Endodermal cell (in vitro differentiated cells): ENCODE results near the gene CORO2B. TPM values are rescaled to one million over a fixed set of nuclear protein-coding genes. Genes with fewer than 3 reads are reported as not detected.

ENCODE experiments used
- DNase-seq: peaks from one replicate; pipeline ENCODE4 v3.0.0-alpha.2; 2017
- H3K27ac ChIP-seq: 2 replicates; pipeline ENCODE4 v1.5.1; 2013; ENCODE audit warnings: mild to moderate bottlenecking, low read depth, low read length, moderate library complexity
- H3K27me3 ChIP-seq: 2 replicates; pipeline ENCODE4 v1.6.1; 2013; ENCODE audit warnings: mild to moderate bottlenecking, low read length, moderate library complexity; ENCODE audit not compliant: insufficient read depth, control insufficient read depth, poor library complexity, severe bottlenecking
- H3K36me3 ChIP-seq: 2 replicates; pipeline ENCODE4 v1.7.0; 2013; ENCODE audit warnings: mild to moderate bottlenecking, low read length, moderate library complexity; ENCODE audit not compliant: control insufficient read depth, insufficient read depth
- H3K4me1 ChIP-seq: one replicate; pipeline ENCODE4 v1.7.0; 2013; ENCODE audit warnings: low read length; ENCODE audit not compliant: control insufficient read depth, insufficient read depth
- H3K4me3 ChIP-seq: 2 replicates; pipeline ENCODE4 v1.5.1; 2013; ENCODE audit warnings: mild to moderate bottlenecking, low read length, moderate library complexity
- H3K9ac ChIP-seq: 2 replicates; pipeline ENCODE4 v1.6.1; 2013; ENCODE audit warnings: mild to moderate bottlenecking, low read length, moderate library complexity; ENCODE audit not compliant: poor library complexity, severe bottlenecking; ENCODE audit errors: extremely low read depth
- H3K9me3 ChIP-seq: 2 replicates; pipeline ENCODE4 v1.6.1; 2013; ENCODE audit warnings: mild to moderate bottlenecking, low read length, moderate library complexity; ENCODE audit not compliant: control insufficient read depth
- H3K27ac Mint-ChIP-seq: 2 replicates; pipeline ENCODE4 v1.8.0; 2020; ENCODE audit warnings: mixed read lengths
- H3K27me3 Mint-ChIP-seq: 2 replicates; pipeline ENCODE4 v1.8.0; 2021; ENCODE audit warnings: mild to moderate bottlenecking, mixed read lengths; ENCODE audit not compliant: insufficient read depth
- H3K36me3 Mint-ChIP-seq: 2 replicates; pipeline ENCODE4 v1.8.0; 2020; ENCODE audit warnings: low read depth, mixed read lengths
- H3K4me1 Mint-ChIP-seq: 2 replicates; pipeline ENCODE4 v1.8.0; 2020; ENCODE audit warnings: mixed read lengths
- H3K4me3 Mint-ChIP-seq: 2 replicates; pipeline ENCODE4 v1.8.0; 2020; ENCODE audit warnings: mild to moderate bottlenecking, moderate library complexity, mixed read lengths
- H3K9me3 Mint-ChIP-seq: 2 replicates; pipeline ENCODE4 v1.8.0; 2020; ENCODE audit warnings: mild to moderate bottlenecking, mixed read lengths
- CTCF ChIP-seq: fragments of 200-600 bp; sonication (generic); conservative IDR thresholded peaks from 2 replicates; pipeline ENCODE4 v1.5.0; 2021; ENCODE audit warnings: antibody characterized with exemption, mild to moderate bottlenecking
- whole genome bisulfite sequencing, 2 experiments: methylation state at CpG; one replicate each; pipeline versions ENCODE4 v1.1.5 to v1.1.7; 2013; ENCODE audit warnings: missing lambda C conversion rate in 2 of 2, mixed read lengths in 1 of 2; ENCODE audit not compliant: insufficient coverage in 1 of 2, insufficient read length in 1 of 2; 5-methylcytosine and 5-hydroxymethylcytosine counted together
- total RNA-seq, 2 donors: library from RNA; stranded (reverse); fragmentation: NEBNext Ultra II Directional in 1 of 2; extraction: Animal tissue kit (Norgen Biotek cat#: 25700) in 1 of 2; gene quantifications; 2 replicates in 1 of 2; 3 replicates in 1 of 2; pipeline ENCODE4 v1.2.1, GENCODE V29; 2021

Gene CORO2B
- total RNA-seq, 2 donors from 2014 or later = 1.1 to 1.2 TPM

- peak; percentile 43 for DNase-seq
- TF ChIP-seq CTCF = no peak
- H3K9me3 ChIP-seq = no peaks in the 10 kb centered on the region
- WGBS, 2 experiments = 88 to 93% methylated on average over 7 to 15 of the region's 15 CpGs
- H3K27ac ChIP-seq = no peak overlapping the region
- Mint-ChIP-seq H3K36me3 (no peaks in the 10 kb centered on the region), H3K4me1 (peaks cover 11% of the 10 kb centered on the region), H3K4me3 (no peak overlapping the region), H3K27ac (no peak overlapping the region), H3K9me3 (no peaks in the 10 kb centered on the region), H3K27me3 (peaks cover 38% of the 10 kb centered on the region)
- H3K9ac ChIP-seq = no peak overlapping the region
- no peaks in the 10 kb centered on the region for H3K36me3 ChIP-seq
- H3K4me3 ChIP-seq = no peak overlapping the region
- peaks cover 22% of the 10 kb centered on the region for H3K27me3 ChIP-seq
- H3K4me1 ChIP-seq = peaks cover 3% of the 10 kb centered on the region
Observed at GRCh38 chr15:68561171-68561900, 17.5 kb upstream of the CORO2B start.

GRCh38 chr15:68561901-68562300 is 16.9 kb upstream of the CORO2B start:
- H3K27me3 ChIP-seq = peaks cover 22% of the 10 kb centered on the region
- Mint-ChIP-seq H3K4me3 (no peak overlapping the region), H3K9me3 (no peaks in the 10 kb centered on the region), H3K27me3 (peaks cover 33% of the 10 kb centered on the region), H3K4me1 (peaks cover 11% of the 10 kb centered on the region), H3K27ac (no peak overlapping the region), H3K36me3 (no peaks in the 10 kb centered on the region)
- no peaks in the 10 kb centered on the region for H3K9me3 ChIP-seq
- peaks cover 3% of the 10 kb centered on the region for H3K4me1 ChIP-seq
- no peaks in the 10 kb centered on the region for H3K36me3 ChIP-seq
- H3K9ac ChIP-seq = no peak overlapping the region
- no peak overlapping the region for H3K27ac ChIP-seq
- no peak for TF ChIP-seq CTCF
- DNase-seq = no peak
- no peak overlapping the region for H3K4me3 ChIP-seq
- 67% methylated on average over 3 of the region's 3 CpGs; no CpG with 5 or more reads in 1 of the 2 experiments for whole genome bisulfite sequencing, 2 experiments

- no peaks in the 10 kb centered on the region for H3K9me3 Mint-ChIP-seq
- no peak for TF ChIP-seq CTCF
Observed at GRCh38 chr15:68564173-68564572, 14.6 kb upstream of the CORO2B start.

More at GRCh38 chr15:68564173-68564572, 14.6 kb upstream of the CORO2B start:
- H3K27ac ChIP-seq = no peak overlapping the region
- Mint-ChIP-seq H3K4me1 (peaks cover 8% of the 10 kb centered on the region), H3K36me3 (no peaks in the 10 kb centered on the region), H3K27me3 (peaks cover 18% of the 10 kb centered on the region), H3K4me3 (no peak overlapping the region), H3K27ac (no peak overlapping the region)
- WGBS, 2 experiments = 91 to 100% methylated on average over 1 to 5 of the region's 5 CpGs
- H3K9ac ChIP-seq = no peak overlapping the region
- no peaks in the 10 kb centered on the region for H3K36me3 ChIP-seq
- peaks cover 1% of the 10 kb centered on the region for H3K4me1 ChIP-seq
- no peaks in the 10 kb centered on the region for H3K9me3 ChIP-seq
- DNase-seq = peak; percentile 14
- no peak overlapping the region for H3K4me3 ChIP-seq
- H3K27me3 ChIP-seq = peaks cover 9% of the 10 kb centered on the region
